Measurements from ENCODE around the gene PDRG1.

DNA sequence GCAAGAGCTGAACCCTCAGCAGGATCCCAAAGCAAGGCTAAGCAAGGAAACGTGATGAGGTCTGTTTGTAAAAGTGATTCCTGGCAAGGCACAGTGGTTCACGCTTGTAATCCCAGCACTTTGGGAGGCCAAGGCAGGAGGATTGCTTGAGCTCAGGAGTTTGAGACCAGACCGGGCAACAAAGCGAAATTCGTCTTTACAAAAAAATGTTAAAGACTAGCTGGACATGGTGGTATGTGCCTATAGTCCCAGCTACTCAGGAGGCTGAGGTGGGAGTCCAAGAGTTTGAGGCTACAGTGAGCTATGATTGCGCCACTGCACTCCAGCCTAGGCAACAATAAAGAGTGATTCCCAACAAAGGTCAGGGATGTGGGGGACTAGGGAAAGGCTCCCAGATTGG is 12.0 kb upstream of the PDRG1 start:
- TF ChIP-seq, protein P1, sequence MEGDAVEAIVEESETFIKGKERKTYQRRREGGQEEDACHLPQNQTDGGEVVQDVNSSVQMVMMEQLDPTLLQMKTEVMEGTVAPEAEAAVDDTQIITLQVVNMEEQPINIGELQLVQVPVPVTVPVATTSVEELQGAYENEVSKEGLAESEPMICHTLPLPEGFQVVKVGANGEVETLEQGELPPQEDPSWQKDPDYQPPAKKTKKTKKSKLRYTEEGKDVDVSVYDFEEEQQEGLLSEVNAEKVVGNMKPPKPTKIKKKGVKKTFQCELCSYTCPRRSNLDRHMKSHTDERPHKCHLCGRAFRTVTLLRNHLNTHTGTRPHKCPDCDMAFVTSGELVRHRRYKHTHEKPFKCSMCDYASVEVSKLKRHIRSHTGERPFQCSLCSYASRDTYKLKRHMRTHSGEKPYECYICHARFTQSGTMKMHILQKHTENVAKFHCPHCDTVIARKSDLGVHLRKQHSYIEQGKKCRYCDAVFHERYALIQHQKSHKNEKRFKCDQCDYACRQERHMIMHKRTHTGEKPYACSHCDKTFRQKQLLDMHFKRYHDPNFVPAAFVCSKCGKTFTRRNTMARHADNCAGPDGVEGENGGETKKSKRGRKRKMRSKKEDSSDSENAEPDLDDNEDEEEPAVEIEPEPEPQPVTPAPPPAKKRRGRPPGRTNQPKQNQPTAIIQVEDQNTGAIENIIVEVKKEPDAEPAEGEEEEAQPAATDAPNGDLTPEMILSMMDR (IDR thresholded peaks at IDR 0.05; ENCODE audit: extremely low read depth in 1 of 2, insufficient read depth in 1 of 2, low read depth in 1 of 2, low read length in 2 of 2) = no peak
- TF ChIP-seq, protein P2, sequence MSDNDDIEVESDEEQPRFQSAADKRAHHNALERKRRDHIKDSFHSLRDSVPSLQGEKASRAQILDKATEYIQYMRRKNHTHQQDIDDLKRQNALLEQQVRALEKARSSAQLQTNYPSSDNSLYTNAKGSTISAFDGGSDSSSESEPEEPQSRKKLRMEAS (IDR thresholded peaks at IDR 0.05; ENCODE audit: insufficient read depth, insufficient read length) = no peak
- TF ChIP-seq POLR2A (IDR thresholded peaks at IDR 0.05; ENCODE audit: low read depth, low read length) (no peak), POLR2AphosphoS5 (IDR thresholded peaks at IDR 0.05; ENCODE audit: insufficient read depth, low read depth, low read length) (no peak), FOS (IDR thresholded peaks at IDR 0.05; ENCODE audit: borderline replicate concordance, insufficient read depth, low read length) (no peak)
